ENCODE data around the gene GALNT12.

The GALNT12 gene, protein sequence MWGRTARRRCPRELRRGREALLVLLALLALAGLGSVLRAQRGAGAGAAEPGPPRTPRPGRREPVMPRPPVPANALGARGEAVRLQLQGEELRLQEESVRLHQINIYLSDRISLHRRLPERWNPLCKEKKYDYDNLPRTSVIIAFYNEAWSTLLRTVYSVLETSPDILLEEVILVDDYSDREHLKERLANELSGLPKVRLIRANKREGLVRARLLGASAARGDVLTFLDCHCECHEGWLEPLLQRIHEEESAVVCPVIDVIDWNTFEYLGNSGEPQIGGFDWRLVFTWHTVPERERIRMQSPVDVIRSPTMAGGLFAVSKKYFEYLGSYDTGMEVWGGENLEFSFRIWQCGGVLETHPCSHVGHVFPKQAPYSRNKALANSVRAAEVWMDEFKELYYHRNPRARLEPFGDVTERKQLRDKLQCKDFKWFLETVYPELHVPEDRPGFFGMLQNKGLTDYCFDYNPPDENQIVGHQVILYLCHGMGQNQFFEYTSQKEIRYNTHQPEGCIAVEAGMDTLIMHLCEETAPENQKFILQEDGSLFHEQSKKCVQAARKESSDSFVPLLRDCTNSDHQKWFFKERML

DNA sequence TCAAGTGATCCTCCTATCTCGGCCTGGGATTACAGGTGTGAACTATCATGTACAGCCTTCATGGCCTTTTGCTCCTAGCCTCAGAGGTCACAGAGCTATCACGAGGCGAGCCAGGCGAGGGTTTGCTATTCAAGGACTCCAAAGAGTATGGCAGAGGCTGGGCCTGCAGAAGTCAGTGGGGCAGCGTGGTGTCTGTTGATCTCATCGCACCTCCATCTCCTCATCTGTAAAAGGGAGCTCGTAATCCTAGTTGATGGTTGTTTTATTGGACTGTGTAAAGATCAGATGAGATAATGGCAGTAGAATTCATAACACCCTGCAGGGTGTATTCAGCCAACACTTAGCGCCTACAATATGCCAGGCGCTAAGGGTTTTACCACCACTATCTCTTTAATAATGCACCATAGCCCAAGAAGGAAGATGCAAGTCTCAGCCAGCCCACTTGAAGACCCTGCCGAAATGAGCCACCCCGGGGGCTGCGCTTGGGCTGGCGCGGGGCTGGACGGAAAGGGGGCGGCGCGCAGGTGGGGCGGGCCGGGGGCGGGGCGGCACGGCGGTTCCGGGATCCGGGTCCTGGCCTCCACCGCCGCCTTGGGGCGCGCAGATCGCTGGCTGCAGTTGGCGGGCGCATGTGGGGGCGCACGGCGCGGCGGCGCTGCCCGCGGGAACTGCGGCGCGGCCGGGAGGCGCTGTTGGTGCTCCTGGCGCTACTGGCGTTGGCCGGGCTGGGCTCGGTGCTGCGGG lies at the start of gene GALNT12:
GALNT12 (plus strand) TSS at position 601 of the 744 bp plus-strand sequence; CDS start at position 630, 29 bp downstream.
- DNase-seq (ENCODE audit: low spot score) = no peak

DNA sequence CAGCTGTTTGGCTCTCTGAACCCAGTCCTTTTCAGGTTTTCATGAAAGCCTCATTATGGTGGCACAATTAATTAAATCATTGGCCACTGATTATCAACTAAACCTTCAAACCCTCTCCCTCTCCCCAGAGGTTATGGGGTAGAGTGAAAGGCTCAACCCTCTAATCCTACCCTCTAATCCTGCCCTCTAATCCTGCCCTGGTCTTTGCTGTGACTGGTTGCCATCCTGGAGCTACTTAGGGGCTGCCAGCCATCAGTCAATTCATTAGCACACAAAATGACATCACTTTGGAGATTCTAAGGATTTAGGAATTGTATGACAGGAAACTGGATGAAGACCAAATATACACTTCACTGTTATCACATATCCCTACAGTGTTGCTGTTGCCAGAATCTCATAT lies 47.2 kb upstream of the GALNT12 start:
- DNase-seq (ENCODE audit: low spot score) = no peak

DNA sequence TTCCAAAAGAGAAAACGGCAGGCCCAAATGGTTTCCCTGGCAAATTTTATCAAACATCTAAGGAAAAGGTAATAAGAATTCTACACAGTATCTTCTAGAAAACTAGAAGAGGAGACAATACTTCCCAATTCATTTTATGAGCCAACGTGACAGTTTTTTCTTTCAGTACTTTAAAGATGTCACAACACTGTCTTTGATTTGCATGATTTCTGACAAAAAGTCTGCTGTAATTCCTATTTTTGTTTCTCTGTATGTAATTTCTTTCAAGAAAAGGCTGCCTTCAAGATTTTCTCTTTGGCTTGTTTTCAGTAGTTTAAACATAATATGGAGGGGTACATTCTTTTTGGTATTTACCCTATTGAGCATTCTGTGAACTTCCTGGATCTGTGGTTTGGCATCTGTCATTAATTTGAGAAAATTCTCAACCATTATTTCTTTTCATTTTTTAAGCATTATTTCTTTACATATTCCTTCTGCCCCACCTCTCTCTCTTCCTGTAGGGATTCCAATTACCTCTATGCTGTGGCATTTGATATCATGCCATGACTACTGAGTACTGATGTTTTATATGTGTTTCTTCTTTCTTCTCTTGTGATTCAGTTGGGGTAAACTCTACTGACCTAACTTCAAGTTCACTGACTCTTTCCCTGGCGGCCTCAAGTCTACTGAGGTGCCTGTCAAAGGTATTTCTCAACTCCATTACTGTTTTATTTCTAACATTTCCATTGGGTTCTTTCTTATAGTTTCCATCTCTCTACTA lies 43.3 kb upstream of the GALNT12 start:
- DNase-seq (ENCODE audit: low spot score) = no peak

DNA sequence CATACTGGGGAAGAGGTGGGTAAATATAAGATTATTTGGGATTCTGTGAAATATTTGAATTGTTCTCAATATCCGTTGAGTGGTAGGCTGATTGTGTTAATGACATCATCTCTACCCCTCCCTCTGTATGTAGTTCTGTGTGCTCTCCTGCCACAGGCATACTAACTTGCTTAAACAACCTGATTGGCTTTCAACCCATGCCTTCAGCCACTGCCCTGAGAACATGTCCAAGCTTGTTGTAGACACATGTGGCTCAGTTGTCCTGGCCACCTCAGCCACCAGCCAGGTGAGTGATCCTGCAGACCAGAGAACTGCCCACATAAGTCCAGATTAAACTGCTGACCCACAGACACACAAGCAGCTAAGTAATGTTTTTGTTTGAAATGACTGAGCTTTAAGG lies 42.2 kb upstream of the GALNT12 start:
- DNase-seq (ENCODE audit: low spot score) = no peak

DNA sequence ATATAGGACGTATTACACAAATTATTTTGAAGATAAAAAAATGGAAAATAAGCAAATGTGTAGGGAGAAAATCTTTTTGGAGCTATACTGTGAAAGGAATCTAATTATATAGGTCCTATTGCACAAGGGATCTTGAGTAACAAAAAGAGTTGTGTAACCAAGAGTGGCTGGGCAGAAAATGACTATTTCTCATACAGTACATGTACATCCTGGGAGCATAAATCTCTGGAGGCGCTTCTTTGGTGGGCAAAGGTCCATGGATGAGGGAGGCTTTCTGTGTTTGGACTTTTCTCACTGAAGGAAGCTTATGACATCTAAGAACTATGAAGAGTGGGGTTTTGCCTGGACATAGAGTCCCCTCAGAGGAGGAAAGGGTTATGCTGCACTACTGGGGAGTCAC lies 40.9 kb upstream of the GALNT12 start:
- no peak for DNase-seq (ENCODE audit: low spot score)

DNA sequence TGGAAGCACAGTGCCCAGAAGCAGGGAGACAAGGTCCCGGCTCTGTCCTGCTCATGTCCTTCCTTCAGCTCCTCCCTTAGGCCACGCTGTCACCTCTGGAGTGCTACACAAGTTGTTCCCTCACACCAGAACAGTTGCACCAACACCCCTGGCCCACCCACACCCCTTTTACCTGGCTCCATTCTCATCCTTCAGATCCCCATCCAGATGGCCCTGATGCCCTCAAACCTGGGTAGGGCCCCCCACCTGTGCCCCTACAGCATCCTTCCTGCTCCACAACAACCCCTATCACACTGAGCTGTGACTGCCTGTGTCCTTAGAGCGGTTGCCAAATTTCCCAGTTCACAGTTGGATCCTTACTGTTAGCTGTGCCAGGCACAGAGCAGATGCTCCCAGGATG lies 40.3 kb upstream of the GALNT12 start:
- DNase-seq (ENCODE audit: low spot score) = no peak

DNA sequence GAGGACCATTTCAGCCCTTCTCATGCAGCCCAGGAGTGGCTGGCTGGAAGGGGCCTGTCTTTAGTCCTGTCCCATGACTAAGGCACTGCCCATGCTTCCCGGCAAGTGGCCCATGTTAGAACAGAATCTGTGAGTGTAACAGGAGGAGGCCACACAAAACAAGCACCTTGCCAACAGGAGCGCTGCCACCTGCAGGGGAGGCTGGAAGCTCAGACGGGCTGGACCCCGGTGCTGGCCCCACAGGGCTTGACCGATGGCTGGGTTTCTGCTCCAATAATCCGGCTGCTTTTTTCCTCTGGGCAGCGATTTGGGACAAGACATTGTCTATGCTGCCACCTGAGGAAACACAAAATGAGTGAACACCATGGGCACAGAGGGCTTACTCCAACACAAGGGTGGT lies 39.6 kb upstream of the GALNT12 start:
- no peak for DNase-seq (ENCODE audit: low spot score)

DNA sequence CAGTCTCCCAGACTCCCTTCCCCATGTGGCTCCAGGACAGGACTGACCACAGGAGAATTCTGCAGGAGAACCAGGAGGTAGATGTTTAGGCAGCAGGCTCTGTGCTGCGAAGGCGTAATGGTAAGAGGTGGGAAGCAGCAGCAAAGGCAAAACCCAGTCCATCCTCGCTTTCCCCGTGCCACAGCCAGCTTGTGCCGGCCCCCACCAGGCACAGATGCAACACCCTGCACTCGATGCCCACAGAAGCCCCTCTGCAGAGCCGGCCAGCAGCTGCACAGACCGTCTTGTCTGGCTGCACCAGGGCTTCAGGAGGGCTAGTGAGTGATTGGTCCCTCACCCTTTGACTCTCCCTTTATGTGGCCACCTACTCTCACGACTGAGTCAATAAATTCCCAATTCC lies 39.1 kb upstream of the GALNT12 start:
- no peak for DNase-seq (ENCODE audit: low spot score)

DNA sequence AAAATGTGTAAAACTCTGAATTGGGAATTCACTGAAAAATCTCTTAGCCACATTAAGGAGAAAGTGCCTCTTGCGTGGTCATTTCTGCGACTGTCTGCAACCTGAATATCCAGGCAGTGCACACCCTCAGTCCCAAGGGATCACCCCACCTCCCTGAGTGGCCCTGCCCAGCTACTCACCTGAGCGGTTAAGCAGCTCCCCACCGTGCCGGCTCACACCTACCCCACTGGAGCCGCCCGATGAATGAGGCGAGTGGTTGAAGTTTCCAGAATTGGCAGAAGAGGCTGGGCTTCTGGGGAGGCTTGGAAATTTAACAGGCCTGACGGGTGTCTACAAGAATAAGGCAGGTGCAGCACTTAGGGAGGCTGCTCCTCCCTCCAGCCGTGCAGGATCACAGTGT lies 36.8 kb upstream of the GALNT12 start:
- no peak for DNase-seq (ENCODE audit: low spot score)

DNA sequence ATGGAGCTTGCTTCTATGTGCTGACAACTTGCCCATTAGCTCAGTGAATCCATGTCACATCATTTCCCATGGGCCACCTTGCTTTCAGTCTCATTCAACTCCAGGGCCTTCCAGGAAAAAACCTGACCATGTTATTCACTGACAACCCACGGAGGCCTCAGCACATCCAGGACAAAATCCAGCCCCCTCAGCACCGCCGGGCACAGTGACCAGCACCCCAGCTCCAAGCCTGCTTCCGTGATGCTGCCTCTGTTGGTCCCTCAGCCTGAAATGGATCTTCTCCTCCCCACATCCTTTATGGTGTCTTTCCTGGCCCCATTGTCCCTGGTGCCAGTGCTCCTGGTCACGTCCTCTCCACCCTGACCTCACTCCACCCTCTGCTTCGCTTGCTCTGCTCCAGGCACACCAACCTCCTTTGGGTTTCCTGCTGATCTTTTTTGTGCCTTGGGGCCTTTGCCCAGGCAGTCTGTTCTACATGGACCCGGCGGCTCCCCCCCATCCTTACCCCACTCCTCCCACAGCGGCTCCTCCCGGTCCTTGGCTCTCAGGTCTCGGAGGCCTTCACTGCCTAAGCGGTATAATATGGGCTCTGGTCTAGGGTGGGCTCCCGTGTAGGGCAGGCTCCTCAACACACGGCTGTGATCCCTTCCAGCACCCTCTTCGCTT lies 36.1 kb upstream of the GALNT12 start:
- DNase-seq (ENCODE audit: low spot score) = no peak

DNA sequence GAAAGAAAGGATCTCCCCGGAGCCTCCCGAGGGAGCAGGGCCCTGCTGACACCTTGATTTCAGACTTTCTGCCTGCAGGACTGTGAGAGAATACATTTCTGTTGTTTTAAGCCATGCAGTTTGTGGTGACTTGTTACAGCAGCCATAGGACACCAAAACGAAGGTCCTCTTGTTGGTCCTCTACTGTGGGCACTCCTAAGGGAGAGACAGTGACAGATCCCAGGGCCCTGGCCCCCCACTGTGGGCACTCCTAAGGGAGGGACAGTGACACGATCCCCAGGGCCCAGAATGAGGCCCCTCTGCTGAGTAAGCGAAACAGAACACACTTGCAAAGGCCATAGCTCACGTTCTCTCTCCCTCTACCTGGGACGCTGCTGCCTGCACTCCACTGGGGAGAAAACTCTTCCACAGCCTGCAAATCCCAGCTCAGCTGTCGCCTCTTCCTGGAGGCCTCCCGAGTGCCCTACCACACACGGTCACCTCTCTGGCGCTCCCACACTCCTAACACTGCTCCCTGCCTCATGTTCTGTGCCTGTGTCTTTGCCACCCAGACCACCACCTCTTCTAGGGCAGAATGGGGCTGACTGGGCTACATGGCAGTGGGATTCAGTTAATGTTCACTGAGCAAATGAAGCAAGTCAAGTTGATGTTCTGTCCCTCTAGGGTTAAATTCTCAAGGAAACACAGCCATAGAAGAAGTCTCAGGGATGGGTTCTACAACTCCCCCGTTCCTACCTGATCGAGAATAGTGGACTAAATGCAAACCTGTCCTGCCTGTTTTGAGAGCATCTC lies 34.9 kb upstream of the GALNT12 start:
- DNase-seq (ENCODE audit: low spot score) = no peak

DNA sequence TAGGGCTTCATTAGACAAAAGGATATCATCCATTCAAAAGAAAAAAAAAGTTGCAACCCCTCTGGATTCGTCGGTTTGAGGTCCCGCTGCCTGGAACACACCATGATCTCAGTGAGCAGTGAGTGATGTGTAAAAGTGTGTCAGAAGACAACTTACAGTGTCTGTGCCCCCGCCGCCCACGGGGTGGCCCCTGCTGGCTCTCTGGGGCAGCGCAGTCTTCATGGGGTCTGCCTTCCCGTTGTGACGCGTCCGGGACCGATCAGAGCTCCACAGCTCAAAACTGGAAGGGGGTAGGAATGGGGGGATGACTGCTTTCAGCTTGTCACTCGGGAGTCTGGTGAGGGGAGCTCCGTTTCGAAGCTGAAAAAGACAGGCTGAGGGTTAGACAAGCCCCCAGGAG lies 33.7 kb upstream of the GALNT12 start:
- no peak for DNase-seq (ENCODE audit: low spot score)

DNA sequence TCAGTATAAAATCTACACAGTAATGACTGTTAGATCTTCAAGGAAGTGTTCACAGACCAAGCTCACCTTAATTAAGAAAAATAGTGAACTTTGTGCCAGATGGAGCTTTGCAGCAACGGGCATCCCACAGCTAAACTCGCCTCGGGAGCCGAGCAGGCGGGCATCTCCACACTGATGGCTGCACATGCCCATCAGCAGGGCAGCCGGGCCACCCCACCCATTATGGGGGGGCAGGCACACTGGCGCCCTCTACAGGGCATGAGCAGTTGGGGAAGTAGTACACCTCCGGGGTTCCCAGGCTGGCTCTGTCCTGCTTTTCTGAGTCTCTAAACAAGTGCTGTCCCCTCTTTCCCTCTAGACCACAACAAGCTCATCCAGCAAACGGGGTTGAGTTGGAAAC lies 32.7 kb upstream of the GALNT12 start:
- no peak for DNase-seq (ENCODE audit: low spot score)

DNA sequence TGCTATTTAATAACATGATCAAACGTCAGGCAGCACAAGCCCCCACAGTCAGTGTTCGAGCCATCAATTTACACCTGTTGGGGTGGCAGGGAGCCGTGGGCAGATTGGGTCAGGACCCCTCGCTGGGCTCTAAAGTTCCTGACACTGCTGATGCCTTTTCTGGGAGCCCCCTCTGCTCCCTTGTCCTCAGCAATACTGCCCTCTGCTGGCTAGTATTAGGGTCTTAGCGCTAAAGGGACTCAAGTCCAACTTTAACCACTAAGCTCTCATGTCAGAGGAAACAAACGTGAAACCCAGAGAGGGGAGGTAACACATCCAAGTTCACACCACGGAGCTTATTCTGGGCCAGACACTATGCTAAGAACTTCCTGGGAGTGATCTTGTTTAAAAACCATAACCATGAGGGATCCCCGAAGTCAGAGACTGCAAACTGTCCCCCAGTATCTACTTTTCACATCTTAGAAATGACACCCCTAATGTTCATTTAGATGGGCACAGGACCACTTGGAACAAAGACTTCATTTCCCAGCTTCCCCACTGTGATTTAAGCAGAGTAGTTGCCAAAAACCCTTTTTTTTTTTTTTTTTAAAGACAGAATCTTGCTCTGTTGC lies 31.5 kb upstream of the GALNT12 start:
- DNase-seq (ENCODE audit: low spot score) = peak; percentile 69

DNA sequence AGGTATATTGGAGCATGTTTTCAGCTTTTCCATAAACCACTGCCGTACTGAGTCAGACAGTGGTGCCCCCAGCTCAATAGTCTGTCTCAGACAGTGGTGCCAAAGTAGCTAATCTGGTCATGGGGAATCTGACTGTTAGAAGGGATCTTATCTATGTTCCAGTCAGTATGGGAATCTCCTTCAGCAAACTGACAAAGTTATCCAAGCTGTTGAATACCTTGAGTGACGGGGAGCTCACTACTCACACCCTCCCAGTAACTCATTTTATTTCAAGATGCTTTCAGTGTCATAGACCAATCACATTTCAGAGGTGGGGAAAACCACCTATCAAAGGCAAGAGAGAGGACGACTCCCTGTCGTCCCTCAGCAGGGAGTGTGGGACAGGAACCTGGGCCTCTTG lies 29.9 kb upstream of the GALNT12 start:
- DNase-seq (ENCODE audit: low spot score) = no peak

DNA sequence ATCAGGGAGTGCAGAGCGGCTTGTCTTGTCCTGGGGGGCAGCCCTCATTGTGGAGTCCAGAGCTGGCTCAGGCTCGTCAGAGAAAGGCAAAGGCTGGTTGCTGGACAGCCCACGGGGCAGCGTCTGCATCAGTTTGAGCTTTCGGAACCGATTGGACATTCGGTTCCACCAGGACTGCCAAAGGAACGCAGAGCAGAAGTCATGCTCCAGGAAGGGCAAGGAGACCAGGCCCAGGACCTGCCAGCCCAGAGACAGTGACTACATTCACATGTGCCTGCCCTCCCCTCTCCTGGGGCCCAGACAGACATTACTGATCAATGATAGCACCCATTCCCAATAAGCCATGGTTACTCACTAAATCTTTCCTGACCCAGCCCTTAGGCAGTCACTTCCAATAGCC lies 29.2 kb upstream of the GALNT12 start:
- DNase-seq (ENCODE audit: low spot score) = no peak

DNA sequence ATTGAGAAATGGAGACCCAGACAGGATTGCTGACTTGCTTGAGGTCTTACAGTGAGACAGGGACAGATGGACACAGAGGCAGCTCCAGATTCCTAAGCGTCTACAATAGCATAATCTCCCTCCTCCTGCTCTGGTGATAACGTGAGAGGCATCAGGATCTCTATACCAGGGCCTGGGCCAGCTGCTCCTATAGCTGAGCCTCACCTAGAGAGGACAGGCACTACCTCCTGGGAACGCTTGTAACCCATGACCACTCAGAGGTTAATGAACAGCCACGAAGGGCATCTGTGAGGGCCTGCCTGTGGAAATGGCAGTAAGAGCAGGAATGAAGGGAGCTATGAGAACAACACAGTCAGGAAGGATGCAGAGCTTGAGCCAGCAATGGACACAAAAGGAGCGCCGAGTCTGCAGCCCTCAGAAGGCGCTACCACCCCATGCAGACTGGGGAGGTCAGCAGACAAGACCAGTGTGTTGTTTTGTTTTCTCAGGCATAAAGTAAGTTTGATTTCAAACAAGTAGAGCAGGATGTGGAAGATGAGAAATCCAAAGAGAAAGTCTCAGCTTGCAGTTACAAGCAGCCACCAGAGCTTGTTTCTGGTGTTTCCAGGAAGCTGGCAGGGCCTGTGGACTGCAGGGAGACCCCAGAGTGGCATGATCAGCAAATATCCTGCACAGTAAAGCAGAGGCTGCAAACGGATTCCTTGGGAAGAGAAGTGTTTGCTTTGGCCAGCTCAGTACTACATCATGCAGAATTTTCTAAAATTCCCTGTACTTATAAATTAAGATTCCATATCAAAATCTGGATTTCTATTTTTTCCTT lies 28.5 kb upstream of the GALNT12 start:
- DNase-seq (ENCODE audit: low spot score) = peak; percentile 16

DNA sequence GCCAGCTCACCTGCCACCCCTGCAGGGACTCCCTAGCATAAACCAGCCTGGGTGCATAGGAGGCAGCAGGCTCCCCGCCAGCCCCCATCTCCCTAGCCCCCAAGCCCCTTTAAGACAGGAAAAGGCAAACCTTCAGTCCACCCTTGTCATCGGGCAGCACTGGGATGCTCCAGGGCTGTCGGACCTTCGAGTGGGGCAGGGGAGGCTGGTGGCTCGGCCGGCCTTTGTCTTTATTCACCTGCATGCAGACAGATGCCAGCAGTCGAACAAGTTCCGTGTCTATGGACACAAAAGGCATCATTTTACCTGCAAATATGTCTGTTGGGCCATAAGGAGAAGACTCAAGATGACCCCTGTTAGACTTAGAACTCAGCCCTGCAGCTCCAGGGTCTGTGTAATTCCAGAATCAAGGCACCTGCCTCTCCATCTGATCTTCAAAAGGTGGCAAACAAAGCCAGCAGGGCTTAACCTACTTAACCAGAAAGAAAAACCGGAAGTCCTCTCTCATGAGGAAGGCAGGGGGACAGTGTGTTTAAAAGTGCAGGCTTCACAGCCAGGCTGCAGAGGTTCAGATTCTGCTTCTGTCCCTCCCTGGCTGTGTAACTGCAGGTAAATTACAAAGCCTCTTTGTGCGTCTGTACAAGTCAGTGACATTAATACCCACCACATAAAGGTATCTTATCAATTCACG lies 27.3 kb upstream of the GALNT12 start:
- no peak for DNase-seq (ENCODE audit: low spot score)
